Smooth muscle cell of the brain vasculature (primary cell): ENCODE measurements around the gene FERD3L.

Source experiments
- DNase-seq: peaks from one replicate; pipeline ENCODE4 v3.0.0-alpha.2; 2012; ENCODE audit warnings: low read depth, low spot score

Gene FERD3L

DNA sequence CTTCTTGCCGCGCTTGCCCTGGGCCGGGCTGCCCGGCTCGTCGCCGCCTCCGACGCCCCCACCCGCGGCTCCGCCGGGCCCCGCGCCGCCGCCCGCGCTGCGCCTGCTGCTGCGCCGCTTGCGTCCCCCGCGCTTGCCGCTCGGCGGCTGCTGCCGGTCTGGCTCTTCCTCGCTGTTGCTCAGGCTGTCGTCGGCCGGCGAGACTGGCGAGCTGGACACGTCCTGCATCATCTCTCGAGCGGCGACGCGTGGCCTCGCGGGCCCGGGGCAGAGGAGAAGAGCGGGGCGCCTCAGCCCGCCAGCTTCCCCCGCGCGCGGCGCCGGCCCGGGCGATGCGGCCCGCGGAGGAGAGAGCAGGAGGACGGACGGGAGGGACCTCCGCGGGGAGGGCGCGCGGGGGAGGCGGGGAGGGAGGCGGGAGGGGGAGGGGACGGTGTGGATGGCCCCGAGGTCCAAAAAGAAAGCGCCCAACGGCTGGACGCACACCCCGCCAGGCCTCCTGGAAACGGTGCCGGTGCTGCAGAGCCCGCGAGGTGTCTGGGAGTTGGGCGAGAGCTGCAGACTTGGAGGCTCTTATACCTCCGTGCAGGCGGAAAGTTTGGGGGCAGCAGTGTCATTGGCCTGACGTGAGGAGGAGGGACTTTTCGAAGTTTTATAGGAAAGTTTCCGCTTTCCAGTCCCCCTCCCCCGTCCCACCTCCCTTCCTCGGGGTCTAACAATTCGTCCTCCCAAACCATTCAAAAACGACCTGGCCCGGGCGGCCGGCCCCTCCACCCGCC lies 27.9 kb downstream of the FERD3L start, which contains the start of gene TWIST1:
Gene TWIST1 (minus strand): TSS at position 546 of the 779 bp plus-strand sequence. CDS start 315 bp downstream, at position 231.
- peak; percentile 87 for DNase-seq

DNA sequence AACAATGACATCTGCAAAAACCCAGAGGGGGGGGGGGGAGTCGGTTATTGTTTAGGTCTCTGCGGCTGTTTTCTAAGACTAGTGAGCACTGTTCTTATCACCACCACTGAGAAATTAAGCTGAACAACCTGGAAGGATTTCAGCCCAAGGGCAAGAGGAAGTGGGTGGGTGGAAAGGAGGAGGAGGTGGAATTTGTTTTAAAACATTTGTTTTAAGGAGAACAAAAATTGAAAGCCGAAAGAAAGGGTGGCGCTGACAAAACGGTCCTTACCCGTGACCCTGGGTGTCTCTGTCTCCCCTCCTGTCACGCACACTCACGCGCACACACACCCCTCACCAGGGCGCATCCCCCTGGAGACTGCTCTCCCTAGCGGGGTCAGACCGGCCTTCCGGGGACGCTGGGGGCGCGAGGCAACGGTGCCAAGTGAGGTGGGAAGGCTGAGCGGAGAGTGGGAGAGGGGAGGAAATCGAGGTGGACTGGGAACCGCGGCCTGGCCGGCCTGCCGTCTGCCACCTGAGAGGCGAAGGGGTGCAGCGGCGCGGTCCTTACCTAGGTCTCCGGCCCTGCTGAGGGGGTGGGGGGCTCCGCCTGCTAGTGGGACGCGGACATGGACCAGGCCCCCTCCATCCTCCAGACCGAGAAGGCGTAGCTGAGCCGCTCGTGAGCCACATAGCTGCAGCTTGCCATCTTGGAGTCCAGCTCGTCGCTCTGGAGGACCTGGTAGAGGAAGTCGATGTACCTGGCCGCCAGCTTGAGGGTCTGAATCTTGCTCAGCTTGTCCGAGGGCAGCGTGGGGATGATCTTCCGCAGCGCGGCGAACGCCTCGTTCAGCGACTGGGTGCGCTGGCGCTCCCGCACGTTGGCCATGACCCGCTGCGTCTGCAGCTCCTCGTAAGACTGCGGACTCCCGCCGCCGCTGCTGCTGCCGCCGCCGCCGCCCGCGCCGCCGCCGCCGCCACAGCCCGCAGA lies 28.8 kb downstream of the FERD3L start:
- no peak for DNase-seq

DNA sequence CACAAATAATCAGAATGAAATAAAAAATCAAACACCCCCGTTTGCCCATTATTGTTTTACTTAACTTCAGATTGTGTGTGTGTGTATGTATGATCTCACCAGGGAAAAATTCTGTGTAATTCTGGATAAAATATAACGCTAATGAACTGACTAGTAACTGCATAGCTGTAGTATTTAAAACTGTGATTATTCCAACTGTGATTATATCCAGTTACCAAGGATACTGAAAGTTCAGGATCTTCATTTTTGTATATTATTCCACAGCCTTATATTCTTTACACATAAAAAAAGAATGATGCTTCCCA lies 30.7 kb downstream of the FERD3L start:
- no peak for DNase-seq

DNA sequence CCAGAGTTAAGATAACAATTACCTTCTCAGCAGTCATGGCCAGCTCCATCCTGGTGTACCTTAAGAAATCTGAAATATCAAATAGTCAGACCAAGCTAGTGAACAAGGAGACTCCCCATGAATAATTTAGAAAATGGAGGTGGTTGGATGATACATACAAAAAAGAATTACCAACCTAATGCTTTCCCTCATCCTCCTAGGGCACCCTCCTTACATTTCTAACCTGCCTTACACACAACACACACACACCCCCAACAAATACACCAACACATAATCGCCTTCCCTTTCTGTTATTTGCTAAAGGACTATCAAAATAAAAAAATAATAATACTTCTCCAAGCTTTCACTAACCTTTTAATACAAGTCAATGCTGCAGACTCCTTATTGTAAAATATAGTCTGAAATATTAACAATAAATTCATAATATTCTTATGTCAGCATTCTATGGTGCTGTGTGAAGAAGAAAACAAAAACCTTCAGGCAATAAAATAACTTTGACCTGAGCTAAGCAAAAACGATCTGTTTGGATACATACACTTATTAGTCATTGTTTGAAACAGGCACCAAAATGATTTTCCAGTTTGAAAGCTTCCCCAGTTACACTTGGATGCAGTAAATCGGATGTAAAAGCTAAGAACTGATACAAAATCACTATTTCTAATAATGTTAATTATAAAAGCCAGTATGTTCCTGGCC lies 31.2 kb downstream of the FERD3L start:
- no peak for DNase-seq

DNA sequence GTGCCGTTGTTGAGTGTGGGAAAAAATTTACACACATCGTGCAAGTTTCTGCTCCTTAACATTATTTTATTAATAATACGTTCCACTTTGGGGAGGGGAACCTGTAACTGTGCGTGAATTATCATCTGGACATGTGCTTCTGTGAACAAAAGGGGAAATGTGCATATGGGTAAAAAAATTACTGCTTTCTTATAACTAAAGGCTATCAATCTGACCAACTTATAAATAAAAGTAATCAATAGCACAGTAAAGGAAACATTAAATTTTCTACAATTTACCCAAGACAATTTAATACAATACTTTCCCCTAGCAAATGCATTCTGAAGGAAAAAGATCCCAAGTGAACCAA lies 32.2 kb downstream of the FERD3L start:
- DNase-seq, result no peak

DNA sequence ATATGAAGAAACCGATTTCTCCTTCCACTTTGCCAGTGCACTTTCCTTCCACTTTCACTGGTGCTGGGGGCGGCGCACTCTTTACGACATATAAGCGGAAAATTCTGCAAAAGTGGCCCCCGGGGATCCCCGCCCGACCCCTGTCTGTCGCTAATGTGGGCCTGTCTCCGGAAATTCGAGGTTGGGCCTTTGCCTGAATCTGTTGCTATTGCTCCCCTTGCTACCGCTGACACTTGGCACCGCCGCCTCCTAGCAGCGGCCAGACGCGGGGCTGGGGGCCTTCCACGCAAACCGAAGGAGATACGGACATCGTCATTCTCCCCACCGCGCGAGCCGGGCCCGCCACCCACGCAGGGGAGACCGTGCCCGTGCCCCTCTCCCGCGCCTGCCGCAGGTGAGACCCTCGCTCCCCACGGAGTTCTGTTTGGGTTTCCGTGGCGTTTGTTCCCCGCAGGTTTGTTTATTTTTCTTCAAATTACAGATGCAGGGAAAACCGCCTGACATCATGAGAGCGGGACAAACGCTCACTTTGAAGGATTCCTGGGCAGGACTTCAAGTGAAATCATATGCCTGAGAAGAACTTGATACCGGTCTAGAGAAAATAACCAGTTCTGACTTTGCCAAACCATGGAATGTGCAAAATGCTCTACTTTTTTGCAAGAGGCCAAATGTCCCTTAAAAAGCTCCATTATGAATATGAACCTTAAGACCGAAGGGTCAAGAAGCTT lies 32.8 kb downstream of the FERD3L start:
- peak; percentile 84 for DNase-seq

DNA sequence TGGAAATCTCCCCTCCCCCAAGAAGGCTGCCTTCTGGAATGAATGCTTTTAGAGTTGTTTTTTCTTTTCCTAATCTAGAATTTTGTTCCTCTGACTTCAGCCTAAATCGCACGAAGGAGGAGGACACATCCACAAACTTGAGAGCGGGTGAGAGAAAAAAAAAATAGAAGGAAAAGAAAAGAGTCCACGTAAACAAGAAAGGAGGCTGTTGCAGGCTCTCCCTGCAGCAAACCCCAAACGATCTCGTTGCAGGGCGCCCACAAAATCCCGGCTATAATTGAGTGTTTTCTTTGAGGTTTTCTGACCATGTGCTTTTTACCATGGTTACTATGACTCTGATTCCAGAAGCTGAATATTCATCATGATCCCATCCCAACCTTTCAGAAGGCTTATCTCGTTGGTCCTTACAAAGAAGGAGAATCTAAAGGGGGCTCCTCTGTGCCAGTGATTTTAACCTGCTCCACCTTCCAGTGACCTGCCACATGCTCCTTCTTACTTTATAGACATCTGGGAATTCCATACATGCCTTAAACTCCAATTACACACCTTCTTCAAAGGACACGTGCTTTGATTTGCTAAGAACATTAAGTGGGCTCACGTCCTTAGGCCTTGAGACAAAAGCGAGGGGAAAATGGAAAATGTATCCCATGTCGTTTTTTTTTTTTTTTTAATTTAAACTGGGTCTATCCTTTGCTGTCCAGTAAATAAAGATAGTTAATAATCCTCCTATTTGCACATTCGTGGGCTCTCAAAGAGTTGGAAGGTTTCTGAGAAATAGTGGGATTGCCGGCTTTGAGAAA lies 33.5 kb downstream of the FERD3L start:
- DNase-seq, result no peak

DNA sequence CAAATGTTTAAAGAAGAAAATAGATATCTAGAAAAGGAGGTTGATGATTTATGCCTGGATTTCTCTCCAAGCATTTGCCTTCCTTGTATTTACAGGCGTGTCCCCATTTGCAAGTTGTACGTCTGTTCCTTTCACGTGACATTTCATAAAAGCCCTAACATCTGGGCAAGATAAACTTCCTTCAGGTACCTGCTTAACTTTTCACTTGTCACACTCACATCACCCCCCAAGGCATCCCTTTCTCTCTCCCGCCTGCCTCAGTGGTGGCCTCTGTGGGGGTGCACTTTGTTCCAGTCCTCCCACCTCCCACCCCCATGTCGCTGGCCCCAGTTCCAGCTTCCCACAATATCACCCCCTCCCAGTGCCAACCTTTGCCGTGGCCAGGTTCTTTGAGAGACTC lies 34.4 kb downstream of the FERD3L start:
- DNase-seq, result no peak

DNA sequence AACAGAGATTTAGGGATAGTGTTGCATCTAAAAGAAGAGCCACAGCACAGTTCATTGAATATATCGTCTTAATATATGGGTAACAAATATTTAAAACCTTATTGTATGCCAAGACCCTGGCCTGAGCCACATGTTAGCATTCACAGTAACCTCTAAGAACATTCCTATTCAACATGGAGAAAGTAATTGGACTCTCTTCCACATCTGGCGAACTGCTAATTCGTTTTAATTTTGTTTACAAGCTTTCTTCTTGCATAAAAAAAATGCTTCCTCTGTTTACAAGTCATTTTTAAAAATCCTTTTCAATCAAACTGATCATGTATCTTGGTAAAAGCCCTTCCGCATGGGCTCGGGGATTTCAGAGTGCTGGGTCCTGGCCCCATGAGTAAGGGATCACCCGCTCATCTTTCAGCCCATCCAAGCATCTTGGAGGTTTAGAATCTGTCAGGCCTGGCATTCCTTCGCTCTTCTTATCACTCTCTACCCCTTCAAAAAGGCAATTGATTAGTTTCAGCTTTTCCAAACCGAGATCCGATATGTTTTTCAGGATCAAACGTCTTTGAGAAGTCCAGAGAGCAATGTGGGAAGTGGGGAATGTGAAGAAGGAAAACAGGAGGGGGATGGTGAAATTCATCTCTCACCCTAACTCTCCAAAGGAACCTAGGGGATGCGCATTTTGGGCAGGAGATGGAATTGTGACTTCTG lies 35.0 kb downstream of the FERD3L start:
- no peak for DNase-seq

DNA sequence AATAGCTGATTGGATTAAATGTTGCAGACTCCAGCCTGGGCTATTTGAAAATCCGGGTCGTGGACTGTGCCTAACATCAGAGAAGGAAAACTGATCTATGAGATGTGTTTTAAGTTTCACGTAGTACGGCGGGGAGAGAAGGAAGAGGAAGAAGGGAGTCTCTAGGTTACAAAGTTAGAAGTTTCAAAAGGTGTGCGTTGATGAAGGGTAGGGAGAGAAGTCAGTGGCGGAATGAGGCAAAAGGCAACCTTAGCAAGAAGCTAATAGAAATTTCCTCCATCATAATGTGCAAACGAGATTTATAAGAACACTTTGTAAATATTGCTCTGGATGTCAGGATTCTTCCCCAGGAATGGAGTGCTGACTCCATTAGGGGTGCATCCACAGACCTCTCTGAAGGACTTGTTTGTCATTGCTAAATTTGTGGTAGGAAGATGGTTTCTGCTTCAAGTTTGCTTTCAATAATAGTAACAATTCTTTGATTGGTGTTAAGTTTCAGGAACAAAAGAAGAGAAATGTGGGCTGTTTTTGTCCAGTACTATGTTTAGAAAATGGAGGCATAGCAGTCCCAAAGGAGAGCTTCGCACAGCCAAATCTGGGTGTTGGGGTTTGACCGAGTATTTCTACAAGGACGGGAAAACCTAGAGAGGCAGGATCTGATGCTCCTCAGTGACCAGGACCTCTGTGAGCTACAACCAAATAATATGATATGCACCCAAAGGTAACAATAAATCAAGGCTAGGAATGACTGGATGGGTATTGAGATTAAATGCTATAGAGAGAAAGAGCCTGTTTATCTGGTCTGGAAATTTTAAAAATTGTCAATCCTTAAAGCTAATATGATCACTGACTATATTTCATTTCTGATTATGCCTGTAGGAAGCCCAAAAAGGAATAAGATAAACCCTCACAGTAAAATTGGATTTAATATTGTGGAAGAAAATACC lies 35.9 kb downstream of the FERD3L start:
- no peak for DNase-seq

DNA sequence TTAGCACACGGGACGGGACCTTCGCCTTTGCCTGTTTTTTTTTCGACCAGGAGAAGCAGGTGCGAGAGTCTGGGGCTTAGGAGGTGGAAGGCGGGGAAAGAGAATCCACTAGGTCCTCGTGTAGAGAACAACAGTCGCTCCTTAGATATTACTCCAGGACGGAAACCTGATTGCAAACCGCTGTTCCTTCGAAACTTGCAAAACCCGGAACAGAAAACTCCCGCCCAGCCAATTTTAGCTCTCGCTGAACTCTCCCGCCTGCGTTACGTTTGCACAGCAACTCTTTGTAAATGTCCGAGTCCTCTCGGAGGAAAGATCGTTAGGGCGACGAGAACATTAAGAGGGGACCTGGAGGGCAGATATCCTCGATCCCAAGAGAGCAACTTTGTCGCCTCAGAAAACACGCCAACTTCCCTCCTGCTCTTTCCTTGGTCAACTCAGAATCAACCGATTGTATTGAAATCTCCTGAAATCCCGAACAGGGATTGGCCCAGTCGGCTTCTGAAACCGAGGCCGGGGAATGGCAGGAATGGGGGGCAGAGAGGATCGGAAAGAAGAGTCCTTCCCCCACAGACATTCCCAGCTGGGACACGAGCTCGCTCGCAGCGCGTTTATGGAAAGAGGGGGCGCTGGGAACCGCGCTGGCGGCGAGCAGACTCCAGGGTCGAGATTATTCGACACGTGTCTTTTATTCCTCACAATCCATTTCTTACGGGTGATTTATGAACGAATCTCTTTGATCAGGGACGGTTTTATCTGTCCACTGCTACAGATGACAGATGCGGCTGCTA lies 37.7 kb downstream of the FERD3L start:
- DNase-seq, result no peak

DNA sequence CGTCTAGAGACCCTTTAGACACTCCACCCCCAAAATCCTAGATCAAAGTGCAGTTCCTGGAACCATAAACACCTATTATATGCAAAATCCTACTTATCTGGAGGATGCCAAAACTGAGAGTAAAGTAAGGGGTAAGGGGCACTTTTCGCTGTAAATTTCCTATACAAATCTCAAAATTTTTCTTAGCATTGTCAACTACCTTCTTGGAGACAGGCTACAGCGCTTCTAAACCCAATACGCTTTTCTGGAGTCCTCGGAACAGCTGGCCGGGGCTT lies 38.2 kb downstream of the FERD3L start:
- DNase-seq, result no peak

DNA sequence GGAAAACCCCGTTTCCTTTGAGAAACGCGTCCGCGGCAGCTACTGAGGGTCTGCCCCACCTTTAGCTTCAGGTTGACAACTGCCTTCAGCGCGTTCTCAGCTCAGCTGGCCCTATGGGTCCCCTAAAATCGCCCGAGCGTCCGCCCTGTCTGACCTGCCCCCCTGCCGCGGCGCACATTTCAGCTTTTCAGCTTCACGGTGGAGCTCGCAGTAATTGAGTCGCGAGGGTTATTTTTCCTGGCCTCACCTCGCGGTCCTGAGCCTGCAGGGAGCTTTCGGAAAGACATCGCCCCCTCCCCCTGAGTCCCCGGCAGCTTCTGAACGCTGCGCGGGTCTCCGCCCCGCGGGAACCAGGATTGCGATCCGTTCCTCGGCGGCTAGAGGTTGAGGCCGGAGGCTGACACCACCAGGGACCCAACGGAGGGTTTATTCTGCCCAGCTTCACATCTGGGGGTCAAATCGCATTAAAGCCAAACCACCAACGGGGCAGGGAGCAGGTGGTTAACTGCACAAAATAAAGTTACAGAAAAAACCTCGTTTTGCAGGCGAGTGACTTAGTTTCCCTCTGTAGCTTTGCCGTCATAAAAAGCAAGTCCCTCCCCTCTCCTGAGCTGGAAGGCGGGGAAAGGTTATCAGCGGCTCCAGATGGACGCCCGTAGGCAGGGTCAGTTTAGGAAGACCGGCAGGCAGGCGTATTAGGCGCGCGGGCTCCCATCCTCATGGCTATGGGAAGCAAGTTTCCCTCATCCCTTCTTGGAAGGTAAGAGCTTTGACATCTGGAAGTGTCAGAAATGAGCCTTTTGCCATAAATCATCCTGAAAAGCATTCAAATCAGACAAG lies 38.8 kb downstream of the FERD3L start:
- DNase-seq, result no peak

DNA sequence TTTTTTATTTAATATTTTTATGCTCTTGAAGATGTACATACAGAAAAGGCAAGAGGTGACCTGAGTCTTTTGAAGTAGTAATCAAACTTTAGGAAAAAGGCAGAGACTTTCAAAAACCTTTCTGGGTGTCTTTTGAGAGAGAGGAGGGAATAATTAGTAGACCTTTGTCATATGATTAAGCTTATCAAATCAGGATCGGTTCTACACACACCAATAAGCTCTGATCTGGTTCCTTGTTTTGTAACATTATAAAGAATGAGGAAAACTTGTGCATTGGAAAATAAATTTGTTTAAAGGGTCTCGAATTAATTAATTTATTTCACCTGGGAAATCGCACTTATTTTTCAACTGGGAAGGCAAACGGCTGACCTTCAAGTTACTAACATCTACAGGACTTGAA lies 39.7 kb downstream of the FERD3L start:
- DNase-seq, result no peak

DNA sequence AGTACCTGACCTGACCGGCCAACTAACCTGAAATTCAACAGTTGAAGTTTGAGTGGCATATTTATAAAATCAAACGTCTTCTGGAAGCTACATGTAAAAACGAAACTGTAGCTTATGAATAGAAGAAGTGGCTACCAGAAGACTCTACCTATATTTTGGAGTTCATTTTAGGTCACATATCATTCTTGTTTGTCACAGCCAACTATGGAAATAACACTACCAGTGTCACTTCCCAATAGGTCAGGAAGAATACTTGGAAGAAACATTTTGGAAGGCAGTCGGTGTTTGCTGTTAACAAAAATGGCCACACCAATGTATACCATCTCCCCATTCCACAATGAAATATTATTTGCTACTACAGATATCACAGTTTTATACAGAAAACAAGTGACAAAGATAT lies 40.4 kb downstream of the FERD3L start:
- DNase-seq, result no peak

DNA sequence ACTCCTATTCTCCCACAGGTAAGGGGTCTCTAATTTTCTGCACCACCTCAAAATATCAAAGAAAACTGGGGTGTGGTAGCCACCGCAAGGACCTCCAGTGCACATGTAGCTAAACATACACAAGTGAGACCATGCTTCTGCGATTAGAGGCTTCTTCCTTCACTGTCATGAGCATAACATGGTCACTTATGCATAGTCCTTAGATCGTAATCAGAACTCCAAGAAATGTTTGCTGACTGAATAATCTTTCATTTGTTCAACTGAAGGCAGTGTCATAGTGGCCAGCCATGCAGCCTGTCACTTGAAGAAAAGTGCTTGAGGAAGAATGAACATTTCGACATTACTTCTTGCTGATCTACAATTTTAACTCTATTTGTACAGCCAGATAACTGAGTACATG lies 42.3 kb downstream of the FERD3L start:
- DNase-seq, result no peak

DNA sequence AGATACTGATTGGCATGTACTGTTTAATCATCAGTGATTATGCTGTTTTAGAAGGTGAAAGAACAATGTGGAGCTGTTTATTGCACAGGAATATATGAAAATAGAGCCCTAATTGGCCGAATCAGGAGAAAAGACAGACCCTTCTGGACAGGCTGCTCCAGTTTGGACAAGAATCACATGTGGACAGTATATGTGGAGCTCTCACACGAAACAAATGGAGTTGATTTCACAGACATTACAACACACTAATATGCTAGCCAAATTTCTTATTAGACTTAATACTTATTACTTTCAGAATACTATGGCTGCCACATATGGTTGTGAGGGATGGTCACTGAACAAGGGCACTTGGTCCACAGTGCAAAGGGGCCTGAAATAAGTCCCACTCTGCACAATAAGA lies 43.3 kb downstream of the FERD3L start:
- no peak for DNase-seq

DNA sequence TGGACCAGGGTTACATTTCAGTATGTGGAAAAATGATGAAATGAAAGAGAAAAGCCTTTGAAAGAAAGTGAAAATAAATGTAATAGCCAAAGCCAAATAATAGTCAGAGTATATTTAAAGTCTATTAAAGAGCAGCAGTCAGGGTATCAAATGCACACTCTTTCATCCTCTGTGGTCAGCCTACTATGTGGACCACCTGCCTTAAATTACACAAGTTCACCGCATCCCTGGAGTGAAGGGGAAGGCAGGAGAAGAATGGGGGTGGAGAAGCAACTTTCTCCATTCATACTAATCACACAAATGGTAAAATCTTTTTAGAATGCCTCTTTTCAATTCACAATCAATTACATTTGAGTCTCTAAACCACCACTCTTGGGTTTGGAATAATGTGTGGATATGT lies 43.7 kb downstream of the FERD3L start:
- no peak for DNase-seq
